NCI-H2107 treated with DMSO at 0.1 percent for 48 hours (cell line): ENCODE data around the gene CXCL8.
"Not testable (repeated sequence)": the region's sequence is repeated elsewhere in the genome, so short reads cannot be mapped to it uniquely, and the experiment has no call there.

ENCODE experiments used
- DNase-seq: peaks from one replicate; lab custom pipeline; 2025; ENCODE audit not compliant: unreplicated experiment; lab: John Stamatoyannopoulos, UW

CXCL8 gene

DNA sequence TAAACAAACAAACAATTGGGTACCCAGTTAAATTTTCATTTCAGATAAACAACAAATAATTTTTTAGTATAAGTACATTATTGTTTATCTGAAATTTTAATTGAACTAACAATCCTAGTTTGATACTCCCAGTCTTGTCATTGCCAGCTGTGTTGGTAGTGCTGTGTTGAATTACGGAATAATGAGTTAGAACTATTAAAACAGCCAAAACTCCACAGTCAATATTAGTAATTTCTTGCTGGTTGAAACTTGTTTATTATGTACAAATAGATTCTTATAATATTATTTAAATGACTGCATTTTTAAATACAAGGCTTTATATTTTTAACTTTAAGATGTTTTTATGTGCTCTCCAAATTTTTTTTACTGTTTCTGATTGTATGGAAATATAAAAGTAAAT lies 2.9 kb downstream of the CXCL8 start:
- DNase-seq: no peak

DNA sequence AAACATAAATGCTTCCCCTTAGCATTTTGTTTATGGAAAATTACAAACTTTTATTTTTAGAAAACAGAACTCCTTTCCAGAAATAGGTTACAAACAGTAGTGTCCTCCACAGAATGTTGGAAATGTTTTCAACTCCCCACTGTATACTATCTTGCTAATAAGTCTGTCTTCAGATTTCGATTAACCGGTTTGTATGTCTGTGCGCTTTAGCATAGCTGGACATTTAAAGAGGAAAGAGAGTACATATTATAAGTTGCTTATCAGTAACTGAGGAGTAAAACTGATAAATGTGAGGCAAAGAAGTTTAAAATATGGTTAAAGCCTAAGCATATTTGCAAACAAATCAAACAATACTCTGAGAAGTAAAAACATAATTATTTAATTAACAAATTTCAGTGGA lies 3.4 kb downstream of the CXCL8 start:
- no peak for DNase-seq

DNA sequence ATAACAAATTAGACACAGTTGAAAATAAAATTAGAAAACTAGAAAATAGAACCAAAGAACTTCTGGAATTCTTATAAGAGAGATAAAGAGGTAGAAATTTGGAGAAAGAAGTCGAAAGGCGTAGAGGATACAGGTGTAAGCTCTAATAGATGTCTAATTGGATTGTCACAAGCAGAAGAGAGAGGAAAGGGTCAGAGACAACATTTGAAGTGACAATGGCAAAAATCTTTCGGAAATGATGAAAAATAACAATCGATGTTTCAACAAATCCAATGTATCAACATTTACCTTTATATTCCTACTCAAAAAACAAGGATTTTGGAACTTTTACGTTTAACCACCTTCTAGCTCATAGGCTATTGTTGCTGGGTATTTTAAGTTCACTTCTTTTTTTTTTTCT lies 3.8 kb downstream of the CXCL8 start:
- DNase-seq: no peak

DNA sequence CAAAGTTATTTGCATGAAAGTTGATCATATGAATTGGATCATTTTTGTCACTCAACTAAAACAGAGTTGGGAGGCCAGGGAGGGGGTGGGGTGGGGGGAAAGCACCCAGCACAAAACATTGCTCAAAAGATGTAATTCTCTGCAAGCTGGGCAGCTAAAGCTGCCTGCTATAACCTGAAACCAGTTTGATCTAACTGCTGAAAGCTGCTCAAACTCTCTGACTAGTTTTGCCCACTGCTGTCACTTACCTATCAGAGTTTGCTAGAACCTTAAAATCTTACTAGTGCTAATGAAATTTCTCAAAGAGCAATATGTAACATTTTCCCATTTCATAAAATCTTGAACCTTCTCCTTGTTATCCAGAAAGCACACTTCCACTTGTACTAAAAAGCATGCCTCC lies 10.4 kb downstream of the CXCL8 start:
- no peak for DNase-seq

GRCh38 chr4:73751166-73751565 lies 10.8 kb downstream of the CXCL8 start:
- DNase-seq: no peak

- DNase-seq: no peak
These were observed 11.5 kb downstream of the CXCL8 start for GRCh38 chr4:73751830-73752229.

GRCh38 chr4:73752424-73752823 lies 12.1 kb downstream of the CXCL8 start:
- DNase-seq: no peak

GRCh38 chr4:73753215-73753614 lies 12.8 kb downstream of the CXCL8 start:
- DNase-seq: no peak

DNA sequence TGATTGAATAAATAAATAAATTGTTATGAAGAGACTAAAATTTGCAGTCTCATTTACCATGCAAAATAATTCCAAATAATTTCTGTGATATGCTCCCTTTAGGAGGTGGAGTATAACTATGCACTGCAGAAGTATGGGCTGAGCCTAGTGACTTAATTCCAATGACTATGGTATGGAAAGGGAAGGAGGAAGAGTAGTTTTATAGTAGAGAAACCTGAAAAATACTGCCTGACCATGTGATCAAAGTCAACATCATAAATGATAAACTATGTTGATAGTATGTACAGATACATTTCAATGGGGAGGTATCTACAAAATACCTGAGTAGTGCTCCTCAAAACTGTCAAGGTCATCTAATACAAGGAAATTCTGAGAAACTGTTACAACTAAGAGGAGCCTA lies 14.6 kb downstream of the CXCL8 start:
- DNase-seq: no peak

- no peak for DNase-seq
These were observed 19.0 kb downstream of the CXCL8 start for GRCh38 chr4:73759357-73759756.

- no peak for DNase-seq
These were observed 21.5 kb downstream of the CXCL8 start for GRCh38 chr4:73761856-73762255.

DNA sequence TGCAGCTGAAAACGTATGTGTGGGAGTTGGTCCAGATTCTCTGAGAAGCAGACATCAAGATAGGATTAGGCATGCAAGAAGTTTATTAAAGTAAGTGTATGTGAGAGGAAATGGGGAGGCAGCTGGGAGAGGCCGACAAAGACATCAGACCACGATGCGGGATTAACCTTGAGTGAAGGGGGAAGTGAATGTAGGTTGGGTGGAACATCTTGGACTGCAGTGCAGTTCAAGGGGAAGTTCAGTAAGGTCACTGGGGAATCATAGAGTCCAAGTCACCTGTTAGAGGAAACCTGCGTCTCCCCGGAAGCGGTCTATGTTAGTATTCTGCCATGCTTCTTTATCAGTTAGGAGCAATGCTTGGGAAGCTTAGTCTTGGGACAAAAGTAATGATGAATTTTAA lies 22.0 kb downstream of the CXCL8 start:
- DNase-seq: no peak

DNA sequence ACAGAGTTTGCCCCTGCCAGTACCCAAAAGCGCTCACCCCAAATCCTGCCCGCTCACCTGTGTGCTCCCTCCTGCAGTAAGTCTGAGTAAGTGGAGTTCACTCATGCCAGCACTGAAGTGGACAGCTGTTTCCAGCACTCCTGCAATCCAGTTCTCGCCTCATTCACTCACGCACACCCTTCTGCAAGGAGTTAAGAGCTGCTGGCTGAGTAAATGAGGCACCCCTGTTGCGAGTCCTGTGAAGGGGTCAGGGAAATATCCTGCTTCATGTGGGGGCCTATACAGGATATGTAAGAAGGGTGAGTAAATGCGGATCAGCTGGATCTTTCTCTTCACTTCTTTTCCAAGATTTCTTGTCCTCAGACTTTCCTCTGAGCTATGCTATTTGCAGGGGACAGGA lies 23.5 kb downstream of the CXCL8 start:
- no peak for DNase-seq

DNA sequence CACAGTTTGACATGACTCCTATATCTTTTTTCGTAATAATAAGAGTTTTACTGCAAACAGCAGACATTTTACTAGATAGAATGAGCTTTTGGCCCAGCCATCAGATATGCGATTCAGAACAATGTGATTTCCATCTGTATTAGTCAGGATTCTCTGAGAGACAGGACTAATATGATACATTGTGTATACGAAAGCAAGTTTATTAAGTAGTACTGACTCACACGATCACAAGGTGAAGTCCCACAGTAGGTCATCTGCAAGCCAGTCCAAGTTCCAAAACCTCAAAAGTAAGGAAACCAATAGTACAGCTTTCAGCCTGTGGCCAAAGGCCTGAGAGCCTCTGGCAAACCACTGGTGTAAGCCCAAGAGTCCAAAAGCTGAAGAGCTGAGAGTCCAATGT lies 24.1 kb downstream of the CXCL8 start:
- DNase-seq: no peak

GRCh38 chr4:73765296-73765695 lies 24.9 kb downstream of the CXCL8 start:
- no peak for DNase-seq

GRCh38 chr4:73770917-73771316 lies 30.5 kb downstream of the CXCL8 start:
- DNase-seq: peak; percentile 81

DNA sequence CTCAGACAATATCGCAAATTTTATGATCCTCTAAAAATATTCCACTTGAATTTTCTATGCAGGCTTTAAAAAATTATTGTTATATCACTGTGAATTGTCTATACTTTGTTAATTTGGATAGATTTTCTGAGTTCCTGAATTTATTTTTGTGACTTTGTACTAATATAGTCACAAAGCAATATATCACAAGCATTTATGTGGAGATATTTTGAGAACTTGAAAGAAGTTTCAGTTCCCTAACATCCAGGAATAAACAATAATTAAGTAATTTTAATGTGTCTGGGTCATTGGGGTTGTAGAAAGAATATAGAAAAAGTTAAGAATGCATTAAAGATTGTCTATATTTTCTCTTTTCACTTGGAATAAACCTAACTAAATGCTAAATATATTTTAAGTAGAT lies 32.0 kb downstream of the CXCL8 start:
- DNase-seq: no peak

DNA sequence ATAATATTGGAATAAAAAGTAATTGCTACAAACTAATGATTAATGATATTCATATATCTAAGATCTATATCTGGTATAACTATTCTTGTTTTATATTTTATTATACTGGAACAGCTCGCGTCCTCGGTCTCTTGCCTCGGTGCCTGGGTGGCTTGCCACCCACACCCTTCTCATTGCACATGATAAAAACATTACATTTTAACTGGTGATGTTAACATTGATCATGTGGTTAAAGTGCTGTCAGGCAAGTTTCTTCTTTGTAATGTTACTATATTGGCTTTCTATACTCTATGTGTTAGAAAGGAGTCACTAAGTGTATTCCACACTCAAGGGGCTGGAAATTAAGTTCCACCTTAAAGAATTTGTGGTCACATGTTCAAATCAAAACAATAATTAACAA lies 34.0 kb downstream of the CXCL8 start:
- not testable (repeated sequence) for DNase-seq

GRCh38 chr4:73776321-73776729 lies 36.0 kb downstream of the CXCL8 start:
- DNase-seq: no peak

- DNase-seq: no peak
These were observed 37.2 kb downstream of the CXCL8 start for GRCh38 chr4:73777612-73778011.

- no peak for DNase-seq
These were observed 39.9 kb downstream of the CXCL8 start for GRCh38 chr4:73780243-73780642.

DNA sequence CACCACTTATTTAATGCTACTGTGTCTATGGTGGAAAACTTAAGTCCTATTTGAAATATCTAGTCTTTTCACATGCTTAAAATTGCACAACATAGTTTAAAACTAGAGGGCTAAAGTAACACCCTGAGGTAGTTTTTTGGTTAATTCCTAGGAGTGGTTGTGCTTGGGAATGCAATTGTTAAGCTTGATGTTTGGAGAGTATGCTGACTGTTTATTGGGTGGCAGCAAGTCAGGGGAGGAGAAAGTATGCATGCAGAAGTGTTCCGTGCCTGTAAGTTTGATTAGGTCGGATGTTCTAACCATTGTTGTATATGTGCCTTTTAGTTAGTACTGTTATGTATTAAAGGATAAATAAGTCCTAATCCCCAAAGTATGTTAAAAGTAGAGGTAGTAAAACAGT lies 40.5 kb downstream of the CXCL8 start:
- DNase-seq: no peak

GRCh38 chr4:73788411-73788810 lies 48.0 kb downstream of the CXCL8 start:
- DNase-seq: no peak
